ENCODE measurements around the gene ABCA4.

- TF ChIP-seq POLR2AphosphoS5 (IDR thresholded peaks at IDR 0.05; ENCODE audit: borderline replicate concordance, low read depth, low read length) (no peak), EZH2 (IDR thresholded peaks at IDR 0.05) (no peak), FOXP2 (optimal IDR thresholded peaks at IDR 0.05; ENCODE audit: control extremely low read depth, extremely low read length, insufficient read depth) (no peak)
Measured at GRCh38 chr1:94039871-94040569, 80.9 kb downstream of the ABCA4 start.

Measured in SK-N-MC (cell line).